Measurements from ENCODE around the gene DTHD1.
A peak's percentile ranks its signal among the peaks of the same experiment; 100 is the strongest.

DTHD1 gene

DNA sequence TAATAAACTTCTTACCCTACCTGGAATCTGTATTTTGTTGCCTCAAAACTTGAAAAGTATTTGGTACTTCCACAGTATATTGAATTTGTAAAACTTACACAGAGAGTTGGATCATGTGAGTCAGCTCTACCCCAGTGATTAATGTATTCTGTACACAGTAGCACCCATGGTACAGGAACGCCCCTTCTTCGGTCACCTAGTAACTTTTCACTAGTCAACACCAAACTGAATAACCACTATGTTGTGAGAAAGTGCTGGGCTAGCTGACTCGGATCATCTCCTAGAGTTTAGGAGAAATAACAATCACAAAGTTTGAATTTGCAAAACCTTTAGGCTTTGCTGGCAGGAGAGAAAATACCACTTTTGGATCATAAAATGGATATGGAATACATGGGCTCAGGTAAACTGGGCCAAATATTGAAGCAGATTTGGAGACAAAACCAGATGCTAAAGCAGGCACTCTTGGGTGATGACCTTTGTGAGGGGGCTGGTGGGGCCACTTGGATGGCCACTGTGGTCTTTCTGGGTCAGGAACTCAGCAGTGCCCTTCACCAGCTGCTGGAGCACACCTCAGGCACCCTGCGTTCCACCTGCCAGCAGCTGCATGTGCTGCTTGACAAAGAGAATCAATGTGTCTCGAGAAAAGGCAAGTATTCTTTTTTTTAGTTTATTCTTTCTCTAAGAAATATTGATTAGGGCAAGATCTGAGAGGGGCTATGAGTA, at the start of gene DTHD1:
TSS of gene DTHD1 (plus strand) at position 233 of the 723 bp plus-strand sequence. CDS start at position 376, 143 bp downstream.
- no peak for DNase-seq

DNA sequence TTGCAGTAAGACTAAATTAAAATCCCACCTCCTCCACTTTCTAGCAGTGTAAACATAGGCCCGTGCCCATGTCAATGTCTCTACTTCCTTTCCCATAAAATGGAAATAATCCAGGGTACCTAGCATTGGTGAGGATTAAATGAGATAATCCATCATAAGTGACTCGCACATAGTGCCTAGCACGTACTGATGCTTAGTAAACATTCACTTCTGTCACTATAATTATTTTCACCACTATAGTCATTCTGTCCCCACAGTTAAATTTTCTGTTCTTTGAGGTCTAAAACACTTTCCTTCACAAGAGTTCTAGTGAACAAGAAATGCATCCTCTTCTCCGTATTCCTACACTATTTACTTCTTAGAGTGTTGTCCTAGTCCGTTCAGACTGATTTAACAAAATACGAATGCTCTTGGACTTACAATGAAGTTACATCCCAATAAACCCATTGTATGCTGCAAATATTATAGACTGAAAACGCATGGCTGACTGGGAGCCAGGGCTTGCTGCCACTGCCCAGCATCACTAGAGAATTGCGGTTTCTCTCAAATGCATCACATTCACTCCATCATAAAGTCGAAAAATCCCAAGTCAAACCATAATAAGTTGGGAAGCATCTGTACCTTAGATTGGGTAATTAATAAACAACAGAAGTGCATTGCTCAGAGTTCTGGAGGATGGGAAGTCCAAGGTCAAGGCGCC, 47.7 kb upstream of the DTHD1 start:
- DNase-seq, result no peak

DNA sequence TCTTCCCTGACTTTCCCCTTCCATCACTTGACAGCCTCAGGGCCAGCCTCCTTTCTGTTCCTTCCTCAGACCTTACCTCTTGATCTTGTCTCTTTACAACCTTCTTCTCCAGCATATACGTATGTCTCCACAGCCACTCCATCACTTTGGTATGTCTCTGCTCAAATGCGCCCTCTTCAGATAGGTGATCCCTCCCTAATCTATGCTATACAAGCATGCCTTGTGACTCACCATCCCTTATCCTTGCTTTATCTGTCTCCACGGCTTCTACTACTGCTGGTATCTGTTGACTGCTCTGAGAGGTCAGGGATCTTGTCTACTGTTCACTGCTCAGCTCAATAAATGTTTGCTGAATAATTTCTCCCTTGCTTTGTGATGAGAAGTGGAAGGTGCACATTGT, 46.1 kb upstream of the DTHD1 start:
- DNase-seq, result no peak

DNA sequence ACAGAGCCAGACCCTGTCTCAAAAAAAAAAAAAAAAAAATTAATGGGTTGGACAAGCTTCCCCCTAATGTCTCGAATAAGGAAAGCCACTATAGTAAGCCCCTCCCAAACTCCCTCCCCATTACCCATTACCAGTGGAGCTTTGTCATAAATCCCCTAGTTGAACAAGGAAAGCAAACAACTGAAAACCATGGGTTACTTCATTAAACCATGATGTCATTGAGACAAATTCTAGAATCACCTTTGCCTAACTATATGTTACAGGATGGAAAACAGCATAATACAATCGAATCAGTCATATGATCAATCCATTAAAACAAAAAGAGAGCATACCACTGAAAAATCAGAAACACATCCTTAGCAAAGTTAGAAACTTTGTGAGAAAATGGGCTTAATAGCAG, 45.3 kb upstream of the DTHD1 start:
- no peak for DNase-seq

DNA sequence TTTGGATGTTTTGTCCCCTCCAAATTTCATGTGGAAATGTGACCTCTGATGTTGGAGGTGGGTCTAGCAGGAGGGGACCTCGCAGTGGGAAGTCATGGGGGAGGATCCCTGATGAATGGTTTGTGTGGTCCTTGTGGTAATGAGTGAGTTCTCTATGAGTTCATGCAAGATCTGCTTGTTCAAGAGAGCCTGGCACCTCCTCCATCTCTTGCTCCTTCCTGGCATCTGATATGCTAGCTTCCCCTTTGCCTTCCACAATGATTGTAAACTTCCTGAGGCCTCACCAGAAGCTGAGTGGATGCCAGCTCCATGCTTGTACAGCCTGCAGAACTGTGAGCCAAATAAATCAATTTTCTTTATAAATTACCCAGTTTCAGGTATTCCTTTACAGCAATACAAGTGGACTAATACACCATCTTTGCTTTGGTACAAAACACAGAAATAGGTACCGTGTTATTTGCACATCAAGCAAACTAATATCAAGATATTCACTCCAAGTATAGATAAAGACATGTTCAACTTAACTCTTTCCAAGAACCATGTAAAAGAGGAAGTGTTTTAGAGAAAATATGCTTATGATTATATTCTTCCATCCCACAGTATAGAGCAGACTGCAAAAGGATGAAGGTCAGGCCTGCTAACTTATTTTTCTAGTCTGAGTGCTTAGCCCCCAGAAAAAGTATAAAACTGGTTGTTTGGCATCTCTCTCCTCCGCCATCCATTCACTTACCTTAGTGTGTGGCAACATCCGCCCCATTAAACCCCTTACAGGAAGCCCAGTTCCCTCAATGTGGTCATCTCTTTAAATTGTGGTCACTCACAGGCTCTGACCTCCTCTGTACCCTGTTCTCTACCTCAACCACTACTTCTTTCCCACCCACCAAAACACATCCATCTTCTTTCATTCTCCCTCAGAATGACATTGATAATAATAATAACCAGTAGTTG, 43.8 kb upstream of the DTHD1 start:
- DNase-seq, result no peak

DNA sequence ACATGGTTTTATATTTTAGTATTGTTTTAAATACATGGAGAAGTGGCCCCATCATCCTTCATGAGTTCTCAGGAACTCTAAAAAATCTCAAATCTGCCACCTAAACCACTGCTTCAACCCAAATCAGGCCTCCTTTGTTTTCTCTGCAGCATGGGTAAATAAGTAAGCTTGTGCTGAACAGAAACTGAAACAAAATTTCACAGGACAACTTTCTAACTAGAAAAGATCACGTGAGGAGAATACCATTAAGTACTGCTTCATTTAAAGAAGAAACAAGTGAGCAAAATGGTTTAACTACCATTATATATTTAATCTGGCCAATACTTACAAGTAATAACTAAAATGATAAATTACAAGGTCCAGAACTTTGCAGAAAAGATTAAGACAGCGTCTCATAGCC, 39.6 kb upstream of the DTHD1 start:
- no peak for DNase-seq

DNA sequence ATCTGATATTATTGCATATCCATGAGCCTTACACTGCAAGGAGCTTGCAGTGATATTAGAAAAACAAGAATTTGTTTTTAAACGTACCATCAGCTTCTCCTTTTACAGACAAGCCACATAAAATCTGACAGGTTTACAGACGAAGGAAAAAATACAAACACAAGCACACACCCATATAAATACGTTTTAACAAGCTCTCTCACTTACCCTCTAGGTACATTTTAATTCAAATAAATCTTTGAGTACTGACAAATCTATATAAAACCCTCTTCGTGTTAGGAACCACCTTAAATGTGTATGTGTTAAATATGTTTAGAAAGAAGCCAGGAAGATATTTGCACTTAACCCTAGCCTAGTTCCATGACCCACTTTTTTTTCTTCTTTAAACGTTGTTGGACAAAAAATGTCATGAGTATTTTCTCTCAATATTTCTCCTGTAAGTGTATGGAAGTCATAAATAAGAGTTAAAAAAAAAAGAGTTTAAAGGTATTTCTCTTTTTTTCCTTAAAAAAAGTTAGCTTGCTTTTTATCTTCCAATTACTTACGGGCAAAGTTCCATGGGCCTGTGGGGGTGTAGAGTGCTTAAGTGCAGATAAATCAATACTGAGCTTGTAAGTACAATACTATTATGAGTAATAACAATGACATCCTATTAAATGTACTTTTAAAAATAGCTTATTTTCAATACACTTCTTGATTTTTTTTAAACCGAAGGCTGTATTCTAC, 38.6 kb upstream of the DTHD1 start:
- DNase-seq, result no peak

DNA sequence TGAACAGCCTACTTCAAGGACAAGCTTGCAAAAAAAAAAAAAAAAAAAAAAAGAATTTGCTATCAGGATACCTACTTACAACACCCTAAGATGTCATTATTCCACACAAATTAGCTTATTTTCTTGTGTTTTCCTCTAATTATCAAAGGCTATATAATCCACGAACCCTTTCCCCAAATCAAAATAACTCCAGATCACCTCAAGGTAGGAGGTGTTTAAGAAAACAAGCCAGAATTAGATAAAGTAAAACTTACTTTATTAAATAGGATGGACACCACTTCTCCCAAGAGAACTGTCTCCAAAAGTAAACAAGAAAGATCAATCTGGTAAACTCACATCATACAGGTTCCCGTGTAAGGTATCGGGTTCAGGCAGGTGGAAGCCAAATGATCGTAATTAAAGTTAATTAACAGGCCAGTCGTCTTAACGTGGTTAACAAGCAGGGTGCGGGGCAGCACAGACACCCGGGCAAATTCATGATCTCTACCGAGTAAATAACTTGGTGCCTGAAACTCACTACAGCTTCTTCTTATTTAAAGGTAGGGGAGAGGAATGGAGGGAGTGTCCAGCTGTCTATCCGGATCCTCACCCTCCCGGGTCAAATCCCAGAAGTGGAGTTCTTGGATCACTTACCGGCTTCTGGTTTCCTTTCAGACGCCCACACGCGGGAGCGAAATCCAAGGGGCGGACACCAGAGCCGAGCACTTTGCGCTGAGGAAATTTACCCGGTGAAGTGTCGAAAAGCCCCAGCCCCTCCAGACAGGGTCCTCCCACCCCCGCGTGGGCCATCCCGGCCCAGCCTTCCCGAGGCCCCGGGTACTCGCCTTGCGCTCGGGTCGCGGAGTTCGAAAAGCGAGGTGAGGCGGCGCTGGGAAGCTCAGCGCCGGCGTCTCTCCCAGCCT, 37.8 kb upstream of the DTHD1 start:
- DNase-seq, result peak; percentile 20 to 82

DNA sequence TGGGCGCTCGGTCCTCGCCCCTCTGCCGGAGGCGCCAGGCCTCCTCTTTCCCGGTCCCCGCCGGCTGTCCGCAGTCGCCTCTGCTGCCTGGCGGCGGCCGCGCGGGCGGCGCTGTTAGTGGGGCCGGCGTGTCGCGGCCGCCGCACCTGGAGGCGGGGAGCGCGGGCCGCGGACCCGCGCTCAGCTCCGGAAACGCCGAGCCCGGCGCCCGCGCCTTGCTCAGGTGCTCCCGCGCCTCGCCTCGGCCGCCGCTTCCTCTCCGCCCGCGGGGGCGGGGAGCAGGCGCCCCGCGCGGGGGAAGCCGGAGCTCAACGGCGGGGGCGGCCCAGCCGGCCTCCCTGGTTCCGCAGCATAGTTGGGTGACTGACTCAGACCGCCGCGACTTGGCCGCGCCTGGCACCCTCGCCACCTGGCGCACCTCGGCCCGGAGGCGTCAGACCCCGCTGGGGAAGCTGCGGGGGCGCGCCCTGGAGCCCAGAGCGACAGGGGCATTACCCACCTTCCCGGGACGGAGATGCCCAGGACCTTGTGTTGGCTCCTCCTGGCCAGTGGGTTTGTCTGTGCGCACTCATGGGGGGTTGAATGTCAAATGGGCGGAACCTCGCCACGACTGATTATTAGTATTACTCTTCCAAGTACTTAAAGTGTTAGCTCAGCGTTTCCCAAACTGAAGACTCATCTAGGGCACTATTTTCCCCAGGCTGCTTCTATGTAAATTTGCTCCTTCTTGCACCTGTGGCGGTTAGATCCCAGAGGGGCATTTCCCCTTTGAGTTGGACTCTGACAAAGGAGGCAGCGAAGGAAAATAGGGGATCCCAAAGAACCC, 36.9 kb upstream of the DTHD1 start, which contains the start of gene ARAP2:
TSS of gene ARAP2 (minus strand) at position 258 of the 826 bp plus-strand sequence. CDS start 15,028 bp downstream, outside the sequence.
- peak; percentile 7 to 86 for DNase-seq

DNA sequence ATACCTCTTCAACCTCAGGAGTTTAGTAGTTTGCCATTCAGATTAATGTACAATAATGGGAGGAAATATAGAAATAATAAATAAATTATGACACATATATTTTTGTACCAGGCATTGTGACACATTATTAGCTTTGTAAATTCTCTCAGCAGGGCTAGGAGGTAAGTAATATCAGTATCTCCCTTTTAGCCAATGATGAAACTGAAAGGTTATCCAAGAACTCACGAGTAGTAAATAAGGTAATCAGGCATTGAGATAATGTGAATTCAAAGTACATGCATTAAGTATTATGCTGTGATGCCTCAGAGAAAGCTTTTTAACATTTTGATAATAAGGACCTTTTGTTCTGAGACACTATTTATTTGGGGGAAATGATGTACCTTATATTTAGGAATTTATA, 31.8 kb upstream of the DTHD1 start:
- DNase-seq, result no peak

DNA sequence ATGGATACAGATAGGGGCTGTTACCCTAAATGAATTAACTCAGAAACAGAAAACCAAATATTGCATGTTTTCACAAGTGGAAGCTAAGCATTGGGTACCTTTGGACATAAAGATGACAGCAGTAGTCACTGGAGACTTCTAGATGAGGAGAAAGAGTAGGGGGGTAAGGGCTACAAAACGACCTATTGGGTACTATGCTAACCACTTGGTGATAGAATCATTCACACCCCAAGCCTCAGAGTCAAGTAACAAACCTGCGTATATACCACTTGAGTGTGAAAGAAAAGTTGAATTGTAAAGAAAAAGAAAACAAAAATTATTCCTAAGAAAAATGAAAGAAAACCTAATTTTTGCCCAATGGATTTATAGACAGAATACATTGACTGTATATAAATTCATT, 29.4 kb upstream of the DTHD1 start:
- no peak for DNase-seq

DNA sequence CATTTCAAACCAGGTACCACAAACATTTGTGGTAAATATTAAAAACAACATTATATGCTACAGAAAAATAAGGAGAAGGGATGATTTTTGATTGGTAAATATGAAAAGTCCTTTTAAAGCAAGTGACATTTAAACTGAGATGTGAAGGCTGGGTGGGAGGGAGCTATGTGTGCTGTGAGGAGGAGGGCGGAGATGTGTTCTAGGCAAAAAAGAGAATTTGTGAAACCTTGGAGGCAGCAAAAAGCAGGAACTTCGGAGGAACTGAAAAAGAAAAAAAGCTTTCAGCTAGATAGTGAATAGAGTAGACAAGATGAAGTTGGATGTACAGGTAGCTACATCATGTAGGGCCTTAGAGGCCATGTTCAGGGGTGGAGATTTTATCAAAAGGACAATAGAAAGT, 27.0 kb upstream of the DTHD1 start:
- DNase-seq, result no peak

DNA sequence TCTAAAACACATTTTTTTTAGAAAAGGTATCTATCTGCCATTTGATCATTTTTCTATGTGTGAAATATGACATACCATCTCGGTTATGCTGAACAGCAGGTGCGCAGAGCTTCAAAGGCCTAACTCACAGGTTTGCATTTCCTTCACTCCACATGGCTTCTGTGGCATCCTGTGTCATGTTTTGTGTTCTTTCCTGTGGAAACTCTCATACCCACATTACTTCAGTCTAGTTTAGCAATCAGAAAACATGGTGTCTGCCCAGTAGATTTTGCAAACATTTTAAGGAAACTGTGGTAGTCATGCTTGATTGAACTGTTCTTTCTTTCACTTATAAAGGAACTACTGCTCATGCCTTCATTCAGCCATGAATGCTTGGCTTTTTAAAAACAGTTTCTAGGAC, 25.8 kb upstream of the DTHD1 start:
- peak in 1 of 2 experiments; percentile 3 for DNase-seq

DNA sequence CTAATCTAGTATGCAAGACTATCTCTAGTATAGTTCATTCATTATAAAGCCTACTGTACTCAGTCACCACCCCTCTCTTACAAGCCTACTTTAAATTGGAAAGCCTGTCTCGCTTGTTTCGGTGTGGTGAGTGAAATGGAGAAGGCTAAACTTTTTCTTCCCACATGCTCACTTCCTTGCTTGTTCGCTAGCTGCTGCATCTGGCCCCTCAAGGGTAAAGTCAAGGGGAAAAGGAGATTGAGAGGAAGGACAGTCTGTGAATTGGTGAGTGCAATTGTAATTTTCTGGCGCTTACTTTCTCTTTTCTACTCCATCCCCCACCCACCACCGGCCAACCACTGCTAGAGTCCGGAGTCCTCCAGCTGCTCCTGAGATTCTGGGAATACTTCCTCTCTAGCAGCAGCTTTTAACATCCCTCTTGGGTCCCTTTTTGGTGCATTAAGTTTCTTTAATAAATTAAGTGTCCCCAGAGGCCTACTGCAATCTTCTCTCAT, 25.0 kb upstream of the DTHD1 start:
- DNase-seq, result no peak

DNA sequence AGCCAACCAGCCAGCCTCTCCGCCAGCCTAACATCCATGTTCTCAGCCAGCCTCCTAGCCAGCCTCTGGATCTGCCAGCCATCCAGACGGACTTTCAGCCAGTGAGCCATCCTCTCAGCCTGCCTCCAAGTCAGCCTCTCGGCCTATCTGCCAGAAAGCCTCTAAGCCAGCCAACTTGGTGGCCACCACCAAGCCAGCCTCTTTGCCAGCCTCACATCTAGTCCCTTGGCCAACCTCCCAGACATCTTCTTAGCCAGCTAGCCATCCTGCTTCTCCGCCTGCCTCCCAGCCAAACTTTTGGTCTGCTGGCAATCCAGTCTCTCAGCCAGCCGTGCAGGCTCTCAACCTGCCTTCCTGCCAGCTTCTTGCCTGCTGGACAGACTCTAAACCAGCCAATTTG, 20.7 kb upstream of the DTHD1 start:
- no peak for DNase-seq

DNA sequence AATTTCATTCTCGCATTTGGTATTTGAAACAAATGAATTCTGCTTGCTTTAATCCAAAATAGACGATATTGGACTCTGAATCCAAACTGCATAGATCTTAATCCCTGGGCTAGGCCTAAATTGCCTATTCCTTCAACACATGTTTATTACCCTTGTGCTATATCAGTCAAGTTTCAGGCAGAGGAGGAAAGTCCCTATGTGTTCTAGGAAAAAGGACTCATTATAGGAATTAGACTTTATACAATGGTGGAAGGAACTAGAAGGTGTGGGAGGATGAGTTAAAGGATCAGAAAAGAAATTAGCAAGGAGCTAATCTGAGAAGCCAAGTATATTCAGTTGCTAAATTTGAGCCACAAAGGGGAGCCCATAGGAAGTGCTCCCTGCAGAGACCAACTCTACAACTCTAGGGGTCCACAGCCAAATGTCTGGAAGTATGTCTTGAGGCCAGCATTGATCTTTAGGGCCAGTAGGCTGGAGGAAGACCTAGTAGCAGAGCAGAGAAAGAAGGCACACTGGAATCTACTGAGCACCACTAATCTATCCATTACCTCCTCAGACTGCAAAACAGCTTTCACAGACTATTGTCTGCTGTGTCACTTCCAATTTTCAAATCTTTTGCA, 17.1 kb upstream of the DTHD1 start:
- DNase-seq, result no peak

DNA sequence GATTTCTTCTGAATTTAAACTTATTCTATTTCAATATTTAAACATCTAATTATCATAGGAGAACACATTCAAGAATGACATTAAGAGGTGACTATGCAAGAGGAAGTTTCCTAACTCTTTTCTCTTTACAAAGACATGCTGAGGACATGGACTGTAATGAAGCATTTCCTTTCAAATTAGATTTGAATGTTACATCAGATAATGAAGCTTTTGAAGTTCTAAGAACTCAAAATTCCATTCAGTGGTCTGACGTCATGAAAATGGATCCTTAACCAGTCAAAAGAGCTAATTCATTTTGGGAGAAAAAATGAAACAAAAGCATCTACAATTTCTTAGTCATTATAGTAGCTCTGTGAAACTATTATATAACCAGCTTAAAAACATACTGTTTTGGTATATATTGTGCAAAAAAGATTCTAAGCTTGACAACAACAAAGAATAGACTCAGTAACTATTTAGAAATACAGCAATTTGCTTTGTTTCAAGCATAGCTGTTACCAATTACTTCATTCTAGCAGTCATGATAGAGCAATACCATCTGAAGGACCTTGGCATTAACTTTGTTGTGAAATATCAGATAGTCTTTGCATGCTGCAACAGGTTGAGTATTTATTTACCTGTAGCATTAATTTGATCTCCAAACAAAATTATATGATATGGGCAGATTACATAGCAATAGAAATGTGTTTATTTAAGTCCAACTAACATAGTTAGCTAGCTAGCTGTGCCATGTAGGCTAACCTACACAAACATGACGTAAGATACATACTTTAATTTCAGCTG, 13.7 kb upstream of the DTHD1 start:
- no peak for DNase-seq

DNA sequence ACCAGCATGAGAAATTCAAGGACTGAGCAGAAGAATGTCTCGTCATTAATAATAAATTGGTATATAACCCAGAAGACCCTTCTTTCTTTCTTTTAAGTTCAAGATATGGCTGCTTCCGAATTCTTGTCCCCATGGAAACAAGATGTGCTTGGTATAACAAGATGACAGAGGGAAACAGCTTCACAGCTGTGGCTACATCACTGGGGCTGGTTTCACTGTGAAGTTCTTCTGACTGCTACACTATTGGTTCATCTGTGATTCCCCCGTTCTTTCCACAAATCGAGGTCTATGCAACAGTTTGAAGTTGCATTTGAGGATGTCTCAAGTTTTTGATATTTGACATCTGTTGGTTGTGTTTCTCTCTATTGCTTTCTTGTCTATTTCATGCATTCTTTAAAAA, 12.3 kb upstream of the DTHD1 start:
- DNase-seq, result no peak

DNA sequence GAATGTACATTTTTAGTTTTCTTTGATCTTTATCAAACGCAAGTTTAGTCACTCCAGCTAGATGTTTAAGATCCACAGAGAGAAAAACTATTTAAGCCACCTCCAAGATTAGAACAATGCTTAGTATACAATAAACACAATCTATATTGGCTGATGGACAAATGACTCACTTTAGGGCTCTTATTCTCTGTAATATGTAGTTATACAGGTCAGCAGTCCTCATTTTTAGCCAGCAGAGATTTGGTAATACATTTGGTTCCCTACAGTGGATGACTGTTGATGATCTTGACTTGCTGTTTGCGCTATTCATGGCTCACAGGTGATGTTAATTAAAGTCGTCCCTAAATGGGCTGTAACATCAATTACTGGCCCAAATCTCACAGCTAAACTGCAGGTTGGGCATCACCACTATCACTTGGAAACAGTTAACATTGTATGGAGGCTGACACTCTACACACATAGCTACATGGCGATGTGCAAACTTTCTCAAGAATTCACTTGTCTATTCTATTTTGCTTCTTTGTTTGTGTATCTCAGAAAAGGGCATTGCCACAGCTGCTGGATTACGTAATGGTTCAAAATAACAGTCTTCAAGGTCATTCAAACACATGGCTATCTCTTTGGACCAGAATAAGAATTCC, 11.8 kb upstream of the DTHD1 start:
- DNase-seq, result no peak

Data from NCI-H526 (cell line).